ENCODE data around the gene CALM3.
A peak's percentile ranks its signal among the peaks of the same experiment; 100 is the strongest.

Gene CALM3

DNA sequence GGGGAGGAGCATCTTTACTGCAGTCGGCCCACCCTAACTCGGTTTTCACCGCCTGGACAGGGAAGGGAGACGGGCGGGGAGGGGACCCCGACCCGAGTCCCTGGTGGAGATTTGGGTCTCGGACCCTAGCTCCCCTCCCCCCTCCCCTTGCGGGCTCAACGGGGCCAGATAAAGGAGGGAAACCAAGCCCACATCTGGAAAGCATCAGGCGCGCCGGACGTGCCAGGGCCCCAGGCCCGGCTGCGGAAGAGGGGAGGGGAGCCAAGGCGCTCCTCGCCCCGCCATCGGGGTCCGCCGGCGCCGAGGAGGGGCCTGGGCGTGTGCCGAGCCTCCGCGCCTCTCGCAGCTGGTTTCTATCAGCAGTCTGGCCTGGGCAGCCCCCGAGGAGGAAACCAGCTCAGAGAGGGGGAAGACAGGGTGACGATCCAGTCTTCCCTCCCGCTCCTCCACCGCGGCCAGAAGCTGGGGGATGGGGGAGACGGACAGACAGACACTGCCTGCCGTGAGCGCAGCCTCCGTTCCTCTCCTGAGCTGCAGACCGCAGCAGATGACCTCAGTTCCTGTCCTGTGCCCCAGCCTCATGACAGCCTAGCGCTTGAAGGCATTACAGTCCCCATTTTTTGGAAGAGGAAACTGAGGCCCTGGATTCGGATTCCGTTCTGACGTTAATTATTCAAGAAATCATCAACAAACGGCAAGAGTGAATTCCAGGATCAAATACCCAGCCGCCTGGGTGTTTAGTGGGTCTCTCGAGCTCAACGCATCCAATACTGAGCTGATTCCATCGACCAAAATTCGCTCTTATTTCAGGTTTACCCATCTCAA is 38.4 kb downstream of the CALM3 start:
- peak; percentile 77 for DNase-seq

DNA sequence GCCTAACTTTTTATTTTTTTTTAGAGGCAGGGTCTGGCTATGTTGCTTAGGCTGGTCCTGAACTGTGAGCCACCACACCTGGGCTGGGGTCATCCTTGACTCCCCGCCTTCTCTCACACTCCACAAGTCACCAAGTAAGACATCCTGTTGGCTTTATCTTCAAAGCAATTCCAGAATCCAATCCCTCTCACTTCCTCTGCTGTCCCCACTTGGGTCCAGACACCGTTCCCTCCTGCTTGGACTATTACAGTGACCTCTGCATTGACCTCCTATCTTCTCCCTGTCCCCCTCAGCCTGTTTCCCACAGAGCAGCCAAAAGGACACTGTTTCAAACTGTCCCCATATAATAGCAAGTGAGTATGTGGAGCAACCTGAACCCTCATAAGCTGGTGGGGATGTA is 39.5 kb downstream of the CALM3 start:
- no peak for DNase-seq

DNA sequence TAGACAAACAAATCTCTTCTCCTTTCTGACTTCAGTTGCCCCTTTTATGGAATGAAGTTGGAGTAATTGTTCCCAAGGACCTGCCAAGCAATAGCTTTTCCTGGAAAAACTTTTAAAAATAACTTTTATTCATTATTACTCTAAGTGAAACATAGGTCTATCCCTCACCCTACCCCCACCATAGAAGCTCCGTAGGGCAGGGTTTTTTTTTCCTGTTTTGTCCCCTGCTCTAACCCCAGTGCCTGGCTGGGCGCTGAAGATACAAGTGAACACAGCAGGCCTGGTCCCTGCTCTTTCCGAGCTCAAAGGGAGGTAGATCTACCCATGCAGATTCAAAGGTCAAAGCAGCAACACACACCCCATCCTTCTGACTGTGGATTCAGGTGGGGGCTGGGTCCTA is 43.6 kb downstream of the CALM3 start:
- DNase-seq, result no peak

DNA sequence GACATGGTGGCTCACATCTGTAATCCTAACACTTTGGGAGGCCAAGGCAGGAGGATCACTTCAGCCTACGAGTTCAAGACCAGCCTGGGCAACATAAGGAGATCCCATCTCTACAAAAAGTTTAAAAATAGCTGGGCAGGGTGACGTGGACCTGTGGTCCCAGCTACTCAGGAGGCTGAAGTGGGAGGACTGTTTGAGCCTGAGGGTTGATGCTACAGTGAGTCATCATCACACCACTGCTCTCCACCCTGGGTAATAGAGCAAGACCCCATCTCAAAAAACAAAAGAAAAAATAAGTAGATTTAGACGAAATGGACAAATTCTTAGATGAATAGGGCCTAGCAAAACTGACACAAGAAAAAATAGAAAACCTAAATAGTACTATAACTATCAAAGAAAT is 45.3 kb downstream of the CALM3 start:
- DNase-seq, result no peak

DNA sequence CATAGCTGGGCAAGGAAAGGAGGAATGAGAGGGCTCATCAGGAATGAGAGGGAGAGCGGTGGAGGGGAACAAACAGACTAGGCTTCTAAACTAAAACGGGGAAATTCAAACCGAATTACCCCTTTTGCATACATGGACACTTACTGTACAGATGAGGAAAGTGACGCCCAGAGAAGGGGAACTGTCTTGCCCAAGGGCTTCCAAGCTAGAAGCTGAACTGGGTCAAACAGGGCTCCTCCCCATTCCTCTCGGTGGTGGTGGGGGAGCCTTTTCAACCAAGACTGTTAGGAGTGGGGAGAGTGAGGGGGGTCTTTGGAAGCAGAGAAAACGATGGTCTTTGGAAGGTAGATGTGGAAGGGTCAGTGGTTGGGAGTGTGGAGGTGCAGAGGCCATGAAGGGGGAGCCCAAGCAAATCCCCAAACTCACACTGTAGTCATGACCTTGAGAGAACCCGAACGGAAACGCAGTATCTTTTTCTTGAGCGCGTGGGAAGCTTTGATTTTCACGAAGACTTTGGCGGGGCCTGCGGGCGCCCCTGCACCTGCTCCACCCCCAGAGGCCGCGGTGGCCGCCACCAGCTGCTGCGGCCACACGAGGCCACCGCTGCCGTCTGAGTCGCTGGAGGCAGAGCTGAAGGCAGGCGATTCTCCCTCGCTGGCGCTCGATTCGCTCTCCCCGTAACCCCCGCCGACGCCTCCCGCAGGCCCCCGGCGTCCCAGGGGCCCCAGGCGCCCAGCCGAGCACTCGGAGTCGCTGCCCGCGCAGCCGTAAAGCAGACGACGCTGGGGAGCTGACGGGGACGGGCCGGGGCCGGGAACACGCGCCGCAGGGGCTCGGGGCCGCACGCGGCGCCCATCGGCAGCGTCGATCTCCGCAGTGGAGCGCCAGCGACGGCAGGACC is 47.2 kb downstream of the CALM3 start:
- DNase-seq, result peak; percentile 71

DNA sequence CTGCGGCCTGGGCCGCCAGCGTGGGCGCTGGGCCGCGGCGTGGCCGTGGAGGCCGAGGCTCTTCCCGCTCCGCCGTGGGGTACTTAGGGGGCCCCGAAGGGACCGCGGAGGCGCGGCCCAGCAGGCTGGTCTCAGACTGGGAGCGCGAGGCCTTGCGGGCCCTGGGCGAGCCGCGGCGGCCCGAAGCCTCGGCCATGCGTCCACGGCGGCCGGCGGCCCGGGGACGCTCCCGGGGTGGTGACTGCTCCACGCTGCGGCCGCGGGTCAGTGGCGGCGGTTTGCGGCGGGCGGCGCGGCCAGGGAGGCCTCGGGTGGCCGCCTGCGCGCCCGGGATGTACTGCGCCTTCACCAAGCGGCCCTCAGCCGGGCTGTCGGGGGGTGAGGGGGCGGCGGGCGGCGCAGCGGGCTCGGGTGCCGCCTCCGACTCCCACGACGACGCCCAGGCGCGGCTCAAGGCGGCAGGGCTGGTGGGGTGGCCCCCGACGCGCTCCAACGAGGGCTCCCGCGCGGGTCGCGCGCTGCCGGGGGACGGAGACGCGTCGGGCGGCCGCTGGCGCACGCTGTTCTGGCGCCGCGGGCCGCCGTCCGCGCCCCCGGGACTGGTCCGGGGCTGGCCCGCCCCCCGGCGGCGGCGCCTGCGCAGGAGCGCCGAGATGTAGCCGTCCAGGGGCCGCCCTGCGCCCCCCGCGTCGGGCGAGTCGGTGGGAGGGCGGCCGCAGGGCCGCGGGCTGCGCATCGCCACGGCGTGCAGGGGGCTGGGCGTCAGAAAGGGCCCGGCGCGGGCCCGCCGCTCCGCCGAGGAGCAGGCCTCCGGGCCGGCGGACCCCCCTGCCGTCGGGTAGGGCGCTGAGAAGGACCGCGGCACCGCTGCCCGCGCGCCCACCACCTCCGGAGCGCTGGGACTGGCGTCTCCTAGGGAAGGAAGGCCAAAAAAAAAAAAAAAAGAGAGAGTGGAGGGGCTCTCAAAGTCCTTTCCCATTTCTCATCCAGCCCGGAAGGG is 48.1 kb downstream of the CALM3 start:
- no peak for DNase-seq

DNA sequence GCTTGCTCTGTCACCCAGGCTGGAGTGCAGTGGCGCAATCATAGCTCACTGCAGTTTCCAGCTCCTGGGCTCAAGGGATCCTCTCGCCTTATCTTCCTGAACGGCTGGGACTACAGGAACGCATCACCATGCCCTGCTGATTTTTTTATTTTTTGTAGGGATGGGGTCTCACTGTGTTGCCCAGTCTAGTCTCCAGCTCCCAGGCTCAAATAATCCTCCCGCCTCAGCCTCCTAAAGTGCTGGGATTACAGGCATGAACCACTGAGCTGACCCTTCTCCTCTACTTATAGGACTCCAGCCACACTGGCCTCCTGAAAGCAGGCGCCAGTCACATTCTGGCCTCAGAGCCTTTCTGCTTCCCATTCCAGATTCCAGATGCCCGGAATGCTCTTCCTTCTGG is 49.3 kb downstream of the CALM3 start:
- DNase-seq, result no peak

DNA sequence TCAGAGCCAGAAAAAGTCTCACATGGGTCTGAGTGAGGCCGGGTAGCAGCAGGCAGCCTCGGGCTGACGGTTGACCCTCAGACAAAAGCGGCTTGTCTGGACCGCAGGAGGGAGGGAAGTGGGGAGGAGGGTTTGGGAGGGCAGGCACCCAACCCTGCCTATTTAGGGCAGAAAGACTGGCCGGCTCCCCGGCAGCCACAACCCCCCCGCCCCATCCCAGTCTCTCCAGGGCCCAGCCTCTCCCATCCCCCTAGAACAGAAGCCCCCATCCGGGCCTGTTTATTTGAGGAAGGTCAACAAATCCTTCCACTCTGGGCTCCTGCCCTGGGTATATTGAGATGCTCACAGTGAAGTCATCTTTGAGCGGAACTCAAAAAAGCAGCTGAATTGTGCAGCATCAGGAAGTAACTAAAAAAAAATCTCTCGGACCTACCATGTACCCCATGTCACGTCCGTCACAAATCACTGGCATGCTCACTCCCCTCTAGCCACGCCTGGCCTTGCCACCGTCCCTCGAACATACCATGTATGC is 53.6 kb downstream of the CALM3 start:
- no peak for DNase-seq

DNA sequence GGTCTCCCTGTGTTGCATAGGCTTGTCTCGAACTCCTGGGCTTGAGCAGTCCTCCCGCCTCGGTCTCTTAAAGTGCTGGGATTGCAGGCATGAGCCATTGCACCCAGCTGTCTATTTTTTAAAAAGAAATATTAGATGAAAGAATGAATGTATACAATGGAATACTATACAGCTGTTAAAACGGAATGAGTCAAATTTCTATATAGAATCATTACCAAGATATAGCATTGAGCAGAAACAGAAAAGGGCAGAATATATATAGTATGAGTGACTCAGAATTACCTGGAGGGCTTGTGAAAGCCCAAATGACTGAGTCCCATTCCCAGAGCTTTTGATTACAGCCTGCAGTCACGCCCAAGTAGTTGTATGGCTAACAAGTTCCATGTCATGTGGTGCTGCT is 55.4 kb downstream of the CALM3 start:
- no peak for DNase-seq

DNA sequence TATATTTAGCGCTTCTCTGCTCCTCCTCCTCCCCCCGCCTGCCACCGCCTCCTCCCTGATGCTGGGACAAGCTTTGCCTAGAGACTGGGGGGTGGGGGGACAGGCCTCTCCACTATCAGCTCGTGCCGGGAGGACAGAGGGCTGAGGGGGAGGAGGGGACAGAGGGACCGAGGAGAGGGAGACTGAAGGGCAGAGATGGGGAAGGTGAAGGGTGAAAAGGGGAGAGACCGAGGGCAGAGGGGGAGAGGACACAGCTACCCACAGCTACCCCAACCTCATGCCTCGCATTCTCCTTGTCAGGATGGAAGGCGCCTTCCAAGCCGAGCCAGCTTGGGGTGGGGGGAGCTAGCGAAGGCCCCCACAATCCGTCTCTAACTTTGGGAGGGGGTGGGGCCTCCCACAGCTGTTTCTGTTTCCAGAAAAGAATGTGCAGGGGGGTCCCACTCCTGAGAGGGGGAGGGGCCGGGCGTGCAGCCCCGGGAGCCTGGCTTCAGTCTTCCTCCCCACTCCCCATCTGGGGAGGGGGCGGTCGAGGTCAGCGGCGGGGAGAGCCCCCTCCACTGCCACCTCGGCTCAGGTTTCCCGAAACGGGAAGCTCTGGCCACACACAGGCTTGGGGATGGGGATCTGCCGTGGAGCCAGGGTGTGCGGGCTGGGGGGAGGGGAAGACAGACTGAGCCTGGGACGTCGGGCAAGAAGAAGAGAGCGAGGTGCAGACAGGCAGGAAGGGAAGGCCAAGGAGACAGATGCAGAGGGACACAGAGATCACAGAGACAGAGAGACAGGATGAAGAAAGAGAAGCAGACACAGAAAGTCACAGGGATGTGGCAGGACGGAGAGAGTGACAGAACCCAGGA is 58.2 kb downstream of the CALM3 start:
- DNase-seq, result no peak

DNA sequence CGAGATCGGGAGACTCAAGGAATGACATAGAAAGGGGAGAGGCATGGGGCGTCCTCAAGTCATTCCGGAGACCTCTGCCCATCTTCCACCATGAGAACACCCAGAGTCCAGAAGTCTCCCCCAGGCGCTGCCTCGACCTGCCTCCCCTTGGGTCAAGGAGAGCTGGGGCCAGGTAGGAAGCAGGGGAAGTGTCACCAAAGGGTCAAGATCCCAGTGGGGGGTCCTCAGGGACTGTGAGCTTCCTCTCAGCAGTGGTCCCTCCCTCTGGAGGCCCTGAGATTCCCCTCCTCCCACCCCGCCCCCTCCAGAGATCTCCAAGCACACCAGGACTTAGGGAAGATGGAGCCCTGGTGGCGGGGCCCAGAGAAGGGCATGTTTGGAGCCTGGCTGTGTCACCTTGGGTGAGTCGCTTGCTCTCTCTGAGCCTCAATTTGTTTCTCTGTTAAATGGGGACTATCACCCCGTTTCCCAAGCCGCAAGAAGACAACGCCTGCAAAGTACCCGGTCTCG is 58.9 kb downstream of the CALM3 start:
- no peak for DNase-seq
